K562 treated with DMSO at 1 percent for 24 hours (cell line): ENCODE results near the gene SFT2D2. TPM values are rescaled to one million over a fixed set of nuclear protein-coding genes. Genes with fewer than 3 reads are reported as not detected.

Experiments used
- total RNA-seq: library from RNA; unstranded; fragments of 300-600 nt; gene quantifications from 2 replicates; pipeline ENCODE4 v1.2.3, GENCODE V29; 2022; ENCODE audit warnings: low read depth; ENCODE audit not compliant: insufficient read depth

SFT2D2 gene
- total RNA-seq, result 5.0 and 5.8 TPM in 2 replicates

DNA sequence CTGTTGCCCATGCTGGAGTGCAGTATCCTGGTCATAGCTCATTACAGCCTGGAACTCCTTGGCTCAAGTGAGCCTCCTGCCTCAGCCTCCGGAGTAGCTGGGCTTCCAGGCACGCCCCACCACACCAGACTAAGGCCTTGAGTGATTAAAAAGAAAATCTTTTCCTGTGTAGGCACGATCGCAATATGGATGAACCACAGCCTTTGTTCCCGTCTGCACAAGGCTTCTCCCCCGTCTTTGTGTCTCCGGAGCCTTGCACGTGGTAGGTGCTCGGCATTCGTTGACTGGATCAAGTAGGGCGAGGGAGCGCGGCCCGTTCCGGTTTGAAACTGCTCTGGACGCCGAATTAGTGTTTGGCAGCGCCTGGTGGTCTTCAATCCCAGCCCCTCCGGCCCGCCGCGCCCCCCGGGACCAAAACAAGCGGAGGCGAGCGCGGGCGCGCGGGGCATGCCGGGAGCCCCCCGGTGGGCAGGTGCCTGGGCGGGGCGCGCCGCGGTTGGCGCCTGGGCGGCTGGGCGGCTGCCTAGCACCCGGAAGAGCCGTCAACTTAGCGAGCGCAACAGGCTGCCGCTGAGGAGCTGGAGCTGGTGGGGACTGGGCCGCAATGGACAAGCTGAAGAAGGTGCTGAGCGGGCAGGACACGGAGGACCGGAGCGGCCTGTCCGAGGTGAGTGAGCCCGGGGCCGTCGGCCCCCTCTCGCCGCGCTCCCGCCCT, at the start of gene SFT2D2:
Gene SFT2D2 (plus strand): TSS at position 529 of the 715 bp plus-strand sequence. CDS start 76 bp downstream, at position 605.

DNA sequence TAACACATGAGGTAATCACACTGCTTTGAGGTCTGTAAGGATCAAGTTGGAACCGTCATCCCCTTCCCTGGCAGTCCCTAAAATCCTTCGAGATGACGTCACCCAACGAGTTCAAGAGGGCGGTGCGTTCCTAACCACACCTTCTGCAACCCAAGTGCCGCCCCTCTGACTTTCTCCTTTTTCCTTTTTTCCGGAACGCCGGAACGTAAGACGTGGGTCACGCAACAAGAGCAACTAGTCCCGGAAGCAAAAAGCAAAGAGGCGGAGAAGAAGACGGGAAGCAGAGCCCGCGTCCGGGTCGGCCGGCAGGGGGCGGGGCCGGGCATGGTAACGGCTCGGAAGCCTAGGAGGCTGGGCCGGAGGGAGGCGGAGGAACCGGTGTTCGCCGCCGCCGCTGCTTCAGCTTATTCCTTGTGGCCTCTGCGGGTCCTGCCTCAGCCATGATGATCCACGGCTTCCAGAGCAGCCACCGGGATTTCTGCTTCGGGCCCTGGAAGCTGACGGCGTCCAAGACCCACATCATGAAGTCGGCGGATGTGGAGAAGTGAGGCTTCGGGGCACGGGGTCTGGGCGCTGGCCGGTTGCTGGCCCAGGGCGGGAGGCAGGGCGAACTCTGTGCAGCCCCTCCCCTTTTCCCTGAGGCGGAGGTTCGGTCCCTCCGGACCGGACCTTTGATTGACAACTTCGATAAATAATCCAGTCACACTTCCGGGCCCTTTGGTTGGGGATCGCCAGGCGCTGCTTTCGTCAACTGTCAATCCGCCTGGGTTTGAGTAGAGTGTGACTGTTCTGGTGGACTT, 47.0 kb upstream of the SFT2D2 start, which contains the start of gene TIPRL:
Gene TIPRL (plus strand): TSS at position 325 of the 800 bp plus-strand sequence. CDS start 116 bp downstream, at position 441.

DNA sequence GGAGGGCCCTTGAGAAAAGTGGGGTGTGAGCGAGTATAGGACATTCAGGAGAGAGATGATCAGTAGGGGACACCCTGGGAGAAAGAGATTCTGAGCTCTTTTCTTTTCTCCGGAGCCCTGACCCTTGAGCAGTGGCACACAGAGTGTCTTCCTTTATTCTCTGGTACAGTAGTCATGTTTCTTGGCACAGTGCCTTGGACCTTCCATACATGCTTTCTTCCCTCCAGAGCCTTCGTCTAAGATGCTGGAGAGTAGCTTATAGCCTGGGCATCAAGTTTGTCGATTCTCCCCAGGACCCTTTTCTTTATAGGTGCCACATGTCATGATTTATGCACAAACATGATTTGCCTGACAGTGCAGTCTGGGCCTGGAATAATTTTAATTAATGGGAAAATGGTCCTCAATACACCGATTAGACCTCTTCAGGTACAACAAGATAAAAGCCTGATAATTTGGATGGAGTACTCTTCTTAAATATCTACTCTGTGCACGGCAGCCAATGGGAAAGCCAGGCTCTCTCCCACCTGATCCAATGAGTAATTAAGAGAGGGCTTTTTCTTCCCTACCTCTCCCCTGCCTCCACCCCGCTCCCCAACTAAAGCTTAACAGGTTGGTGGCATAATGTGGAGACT, 54.6 kb downstream of the SFT2D2 start, which contains the start of gene TBX19:
Gene TBX19 (plus strand): TSS at position 582 of the 632 bp plus-strand sequence. CDS start 214 bp downstream, outside the sequence.

Other genes with a start within 250 kb of the SFT2D2 start
- gene GPR161, start 89.1 kb upstream of the SFT2D2 start, total RNA-seq, result 3.5 and 5.1 TPM in 2 replicates
- gene TIPRL, start 47.0 kb upstream of the SFT2D2 start, total RNA-seq, result 22.7 and 26.9 TPM in 2 replicates
- gene TBX19, start 54.9 kb downstream of the SFT2D2 start, total RNA-seq, result 3.0 and 3.1 TPM in 2 replicates